ENCODE results near the gene UCMA.

The UCMA gene

DNA sequence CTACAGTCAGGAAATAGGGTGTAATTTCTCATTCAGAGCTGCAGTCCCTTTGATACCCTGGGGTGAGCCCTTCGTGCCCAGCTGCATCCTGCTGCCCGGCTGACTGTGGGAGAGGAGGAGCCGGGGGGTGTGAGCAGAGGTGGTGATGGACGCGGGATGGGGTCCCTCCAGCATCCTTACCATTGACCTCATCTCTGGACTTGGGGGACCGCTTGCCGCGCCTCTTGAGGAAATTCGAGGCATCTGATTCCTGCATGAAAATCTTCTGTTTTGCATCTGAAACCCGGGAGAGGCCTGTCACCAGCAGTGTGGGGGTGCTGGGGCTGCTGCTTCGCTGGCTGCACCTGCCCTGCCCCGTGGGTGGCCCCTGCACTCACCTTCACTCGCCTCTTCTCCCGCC, 816 bp downstream of the UCMA start:
- no peak for DNase-seq (ENCODE audit: low spot score)

DNA sequence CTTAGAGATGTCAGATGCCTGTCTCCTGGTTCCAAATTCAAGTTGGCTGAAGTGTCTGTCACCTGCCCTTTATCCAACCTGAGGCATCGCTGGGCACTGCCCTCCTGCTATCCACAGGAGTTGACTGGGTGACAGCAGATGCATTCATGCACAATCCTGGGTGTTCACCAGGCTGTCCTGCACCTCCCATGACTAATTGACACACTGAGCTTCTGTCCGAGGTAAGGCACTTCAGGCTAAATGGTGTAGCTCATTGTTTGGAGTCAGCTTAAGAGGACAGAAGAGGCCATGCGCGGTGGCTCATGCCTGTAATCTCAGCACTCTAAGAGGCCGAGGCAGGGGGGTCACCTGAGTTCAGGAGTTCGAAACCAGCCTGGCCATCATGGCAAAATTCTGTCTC, 2.4 kb downstream of the UCMA start:
- no peak for DNase-seq (ENCODE audit: low spot score)

DNA sequence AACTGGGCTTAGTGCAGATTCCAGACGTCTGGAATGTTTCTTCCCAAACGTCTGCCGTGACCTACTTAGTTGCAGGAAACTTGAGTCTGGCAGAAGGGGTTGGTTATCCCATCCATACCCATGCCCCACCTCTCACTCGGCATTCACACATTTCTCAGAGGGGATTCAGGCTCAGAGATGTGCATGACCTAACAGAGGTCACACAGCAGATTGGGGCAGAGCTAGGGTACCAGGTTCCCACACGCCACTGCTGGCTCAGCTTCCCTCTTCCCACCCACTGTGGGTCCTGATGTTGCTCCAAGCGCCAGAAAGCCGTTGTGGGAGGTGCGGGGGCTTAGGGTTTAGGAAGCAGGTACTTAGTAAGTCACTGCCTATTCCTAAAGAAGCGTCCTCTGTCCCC, 3.0 kb downstream of the UCMA start:
- no peak for DNase-seq (ENCODE audit: low spot score)

- DNase-seq (ENCODE audit: low spot score): no peak
Observed at GRCh38 chr10:13227031-13227430, 7.1 kb downstream of the UCMA start.

- no peak for DNase-seq (ENCODE audit: low spot score)
Observed at GRCh38 chr10:13225601-13226000, 8.6 kb downstream of the UCMA start.

- DNase-seq (ENCODE audit: low spot score): no peak
Observed at GRCh38 chr10:13224210-13224995, 9.8 kb downstream of the UCMA start.

GRCh38 chr10:13223241-13223640, 10.9 kb downstream of the UCMA start:
- no peak for DNase-seq (ENCODE audit: low spot score)

- no peak for DNase-seq (ENCODE audit: low spot score)
Observed at GRCh38 chr10:13222566-13222965, 11.6 kb downstream of the UCMA start.

DNA sequence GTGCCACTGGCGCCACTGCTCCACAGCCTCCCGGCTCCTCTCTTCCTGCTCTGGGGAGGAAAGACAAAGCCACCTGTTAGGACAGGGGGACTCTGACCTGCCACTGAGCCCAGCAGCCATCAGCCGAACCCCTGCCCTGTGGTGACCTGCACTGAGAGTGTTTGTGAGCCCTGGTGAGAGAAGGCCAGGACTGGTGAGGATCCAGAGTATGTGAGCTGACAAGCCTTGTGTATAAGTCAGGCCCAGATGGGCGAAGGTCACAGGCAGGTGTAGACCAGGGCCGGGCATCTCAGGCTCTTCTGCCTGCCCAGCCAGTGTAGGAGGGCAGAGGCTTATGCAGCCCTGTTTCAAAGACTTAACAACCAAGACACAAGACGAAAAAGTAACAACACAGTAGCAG, 12.0 kb downstream of the UCMA start:
- no peak for DNase-seq (ENCODE audit: low spot score)

GRCh38 chr10:13221572-13221971, 12.6 kb downstream of the UCMA start:
- DNase-seq (ENCODE audit: low spot score): no peak

- peak; percentile 84 for DNase-seq (ENCODE audit: low spot score)
Observed at GRCh38 chr10:13219685-13220670, 14.2 kb downstream of the UCMA start.

GRCh38 chr10:13218878-13219277, 15.3 kb downstream of the UCMA start:
- no peak for DNase-seq (ENCODE audit: low spot score)

DNA sequence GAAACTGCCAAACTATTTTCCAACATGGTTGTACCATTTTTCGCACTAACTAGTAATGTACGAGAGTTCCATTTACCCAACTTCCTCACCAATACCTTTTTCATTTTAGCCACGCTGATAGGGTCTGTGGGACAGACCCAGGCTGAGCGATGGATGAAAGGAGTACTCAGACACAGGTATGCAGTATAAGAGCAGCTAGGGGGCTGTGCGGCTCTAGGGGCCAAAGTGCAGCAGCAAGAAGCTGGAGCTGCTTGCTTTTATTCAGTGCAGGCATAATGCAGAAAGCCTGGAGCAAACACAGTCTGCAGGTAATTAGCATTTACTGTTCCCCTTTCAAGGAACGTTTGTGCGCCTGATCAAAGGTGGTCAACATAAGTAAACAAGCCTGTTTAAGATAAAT, 21.0 kb downstream of the UCMA start:
- no peak for DNase-seq (ENCODE audit: low spot score)

DNA sequence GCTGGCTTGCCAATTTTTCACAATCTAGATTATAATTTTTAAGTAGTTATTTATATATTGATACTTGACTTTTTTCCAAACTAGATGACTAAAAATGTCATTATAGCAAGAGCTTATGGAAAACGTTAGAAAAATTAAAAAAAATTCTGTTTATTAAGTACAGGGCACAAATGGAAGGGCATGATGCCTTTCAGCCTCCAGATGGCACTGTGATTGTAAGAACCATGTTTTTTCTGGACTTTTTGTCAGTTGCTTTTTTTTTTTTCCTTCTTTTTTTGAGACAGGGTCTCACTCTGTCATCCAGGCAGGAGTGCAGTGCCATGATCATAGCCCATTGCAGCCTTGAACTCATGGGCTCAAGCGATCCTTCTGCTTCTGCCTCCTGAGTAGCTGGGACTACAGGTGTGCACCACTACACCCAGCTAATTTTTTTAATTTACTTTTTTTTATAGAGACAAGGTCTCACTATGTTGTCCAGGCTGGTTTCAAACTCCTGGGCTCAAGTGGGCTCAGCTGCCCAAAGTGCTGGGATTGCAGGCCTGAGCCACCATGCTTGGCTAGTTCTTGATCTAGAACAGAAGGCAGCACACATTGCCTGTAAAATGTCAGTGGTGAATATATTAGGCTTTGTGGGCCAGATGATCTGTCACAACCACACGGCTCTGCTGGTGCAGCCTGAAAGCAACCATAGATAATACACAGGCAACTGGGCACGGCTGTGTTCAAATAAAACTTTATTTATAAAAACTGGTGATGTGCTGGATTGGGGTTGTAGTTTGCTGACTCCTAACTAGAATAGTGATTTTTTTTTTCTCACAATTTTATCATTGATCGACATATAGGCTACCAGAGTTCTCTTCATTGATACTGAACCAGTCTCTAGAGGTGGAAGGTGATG, 27.4 kb downstream of the UCMA start:
- DNase-seq (ENCODE audit: low spot score): no peak

GRCh38 chr10:13206091-13206490, 28.1 kb downstream of the UCMA start:
- DNase-seq (ENCODE audit: low spot score): no peak

- DNase-seq (ENCODE audit: low spot score): no peak
Observed at GRCh38 chr10:13201132-13201531, 33.0 kb downstream of the UCMA start.

DNA sequence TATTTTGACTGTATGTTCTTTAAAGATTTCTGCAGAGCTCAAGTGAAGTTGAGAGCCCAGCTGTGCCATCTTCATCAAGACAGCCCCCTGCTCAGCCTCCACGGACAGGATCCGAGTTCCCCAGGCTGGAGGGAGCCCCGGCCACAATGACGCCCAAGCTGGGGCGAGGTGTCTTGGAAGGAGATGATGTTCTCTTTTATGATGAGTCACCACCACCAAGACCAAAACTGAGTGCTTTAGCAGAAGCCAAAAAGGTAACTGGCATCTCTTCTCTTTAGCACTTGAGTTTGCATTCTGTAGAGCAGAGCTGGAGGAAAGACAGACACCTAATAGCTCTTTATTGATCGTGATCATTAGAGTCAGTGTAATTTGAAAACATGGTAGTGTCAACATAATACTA, 39.2 kb downstream of the UCMA start:
- DNase-seq (ENCODE audit: low spot score): no peak

GRCh38 chr10:13193637-13194036, 40.5 kb downstream of the UCMA start:
- DNase-seq (ENCODE audit: low spot score): no peak

- no peak for DNase-seq (ENCODE audit: low spot score)
Observed at GRCh38 chr10:13191362-13191761, 42.8 kb downstream of the UCMA start.

- no peak for DNase-seq (ENCODE audit: low spot score)
Observed at GRCh38 chr10:13190816-13191215, 43.4 kb downstream of the UCMA start.

- DNase-seq (ENCODE audit: low spot score): no peak
Observed at GRCh38 chr10:13189961-13190360, 44.2 kb downstream of the UCMA start.

- no peak for DNase-seq (ENCODE audit: low spot score)
Observed at GRCh38 chr10:13188593-13188992, 45.6 kb downstream of the UCMA start.
